Measurements from ENCODE around the gene PTF1A.

Gene PTF1A

DNA sequence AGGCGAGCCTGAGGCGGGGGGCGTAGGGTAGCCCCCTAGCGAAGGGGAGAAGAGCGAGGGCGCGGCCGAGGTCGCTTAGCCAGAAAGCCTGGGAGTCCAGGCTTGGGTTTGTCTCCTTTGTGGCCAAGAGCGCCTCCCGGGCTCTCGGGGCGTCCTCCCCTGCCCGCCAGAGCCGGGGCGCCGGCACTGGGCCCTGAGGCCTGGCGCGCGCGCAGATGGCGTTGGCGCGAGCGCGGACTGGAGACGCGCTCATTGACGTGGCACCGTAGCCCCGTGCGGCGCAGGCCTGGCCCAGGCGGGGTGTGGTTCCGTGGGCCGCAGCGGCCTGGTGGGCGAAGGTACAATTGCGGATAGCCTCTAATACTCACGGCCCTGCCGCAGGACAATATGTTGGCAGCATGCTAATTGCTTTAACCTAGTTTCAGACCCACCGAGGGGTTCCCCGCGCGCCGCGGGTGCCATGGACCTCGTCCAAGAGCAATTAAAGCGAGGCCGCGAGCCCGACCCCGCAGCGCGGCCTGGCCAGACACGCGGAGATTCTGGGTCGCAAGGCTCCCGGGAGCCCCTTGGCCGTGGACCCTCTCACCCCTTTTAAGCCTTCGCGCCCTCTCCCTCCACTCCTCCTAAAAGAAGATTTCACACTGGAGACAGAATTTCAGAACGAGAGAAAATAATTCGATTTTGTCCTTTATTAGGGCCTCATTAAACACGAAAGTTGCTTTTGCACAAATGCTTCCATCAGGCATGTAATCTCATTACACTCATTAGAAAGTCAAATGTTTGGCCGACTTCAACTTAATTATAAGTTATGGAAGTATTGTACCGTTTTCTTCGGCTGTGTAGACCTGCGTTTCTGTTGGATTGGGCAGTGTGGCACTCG is 3.1 kb downstream of the PTF1A start:
- CTCF ChIA-PET, result no interaction called here

DNA sequence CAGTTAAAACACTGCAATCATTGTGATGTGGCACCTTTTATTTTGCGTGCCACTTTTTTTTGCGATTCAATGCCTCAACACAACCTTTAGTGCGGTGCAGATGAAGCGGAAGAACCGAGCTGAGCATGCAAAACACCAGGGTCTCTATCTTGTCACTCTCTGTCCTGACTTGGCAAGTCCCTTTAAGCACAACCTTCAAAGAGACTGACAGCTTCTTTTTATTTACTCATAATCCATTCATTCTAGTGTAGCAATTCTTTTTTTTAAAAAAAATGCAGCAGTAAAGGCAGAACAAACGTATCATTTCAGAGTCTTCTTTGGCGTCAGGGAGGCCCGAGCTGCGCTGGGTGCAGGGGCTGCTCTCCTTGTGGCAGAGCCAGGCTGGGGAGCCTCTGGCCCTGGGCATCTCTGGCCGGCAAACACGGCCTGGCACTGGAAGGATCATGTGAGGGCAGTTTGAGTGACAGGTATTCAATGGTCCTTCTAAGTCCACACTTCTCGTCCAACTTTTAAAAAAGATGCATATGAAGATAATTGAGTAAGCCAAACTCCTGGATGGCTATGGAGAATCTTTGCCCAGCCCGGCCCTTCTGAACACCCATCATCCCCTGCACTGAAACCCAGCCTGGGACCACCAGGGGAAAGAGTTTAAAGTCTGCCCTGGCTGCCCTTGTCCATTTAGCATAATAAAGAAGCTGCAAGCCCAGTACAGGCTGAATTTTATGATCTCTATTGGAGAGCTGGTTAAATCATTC is 3.9 kb downstream of the PTF1A start:
- ChIA-PET CTCF (no interaction called here), POLR2A (no interaction called here)
- no peak overlapping the region for H3K27ac ChIP-seq (ENCODE audit: extremely low read depth, low read depth, low read length)
- no peak for TF ChIP-seq YY2 (tag by site-specific recombination; IDR thresholded peaks at IDR 0.05)
- TF ChIP-seq ZXDB (tag by site-specific recombination; IDR thresholded peaks at IDR 0.05), result no peak
- no peak for TF ChIP-seq ZNF626 (tag by site-specific recombination; IDR thresholded peaks at IDR 0.05)
- TF ChIP-seq, protein P1, sequence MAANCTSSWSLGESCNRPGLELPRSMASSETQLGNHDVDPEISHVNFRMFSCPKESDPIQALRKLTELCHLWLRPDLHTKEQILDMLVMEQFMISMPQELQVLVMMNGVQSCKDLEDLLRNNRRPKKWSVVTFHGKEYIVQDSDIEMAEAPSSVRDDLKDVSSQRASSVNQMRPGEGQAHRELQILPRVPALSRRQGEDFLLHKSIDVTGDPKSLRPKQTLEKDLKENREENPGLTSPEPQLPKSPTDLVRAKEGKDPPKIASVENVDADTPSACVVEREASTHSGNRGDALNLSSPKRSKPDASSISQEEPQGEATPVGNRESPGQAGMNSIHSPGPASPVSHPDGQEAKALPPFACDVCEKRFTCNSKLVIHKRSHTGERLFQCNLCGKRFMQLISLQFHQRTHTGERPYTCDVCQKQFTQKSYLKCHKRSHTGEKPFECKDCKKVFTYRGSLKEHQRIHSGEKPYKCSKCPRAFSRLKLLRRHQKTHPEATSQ (tag by site-specific recombination; IDR thresholded peaks at IDR 0.05), result no peak
- TF ChIP-seq ZNF133 (tag by site-specific recombination; IDR thresholded peaks at IDR 0.05), result no peak
- TF ChIP-seq ZNF2 (tag by site-specific recombination; IDR thresholded peaks at IDR 0.05), result no peak
- TF ChIP-seq ZNF768 (tag by site-specific recombination; IDR thresholded peaks at IDR 0.05), result no peak
- TF ChIP-seq ZNF169 (tag by site-specific recombination; IDR thresholded peaks at IDR 0.05), result no peak
- H3K4me1 ChIP-seq (ENCODE audit: control insufficient read depth, insufficient read depth, low read length), result no peaks in the 10 kb centered on the region; the same call in 1 of the 2 replicates
- no peaks in the 10 kb centered on the region for H3K36me3 ChIP-seq (ENCODE audit: control insufficient read depth in 2 of 2, insufficient read depth in 1 of 2, low read length in 2 of 2)
- H3K4me3 ChIP-seq (ENCODE audit: low read depth, low read length), result no peak overlapping the region
- no peaks in the 10 kb centered on the region for H3K9me3 ChIP-seq (ENCODE audit: control insufficient read depth, insufficient read depth, low read depth, low read length)

More for the DNA sequence above, 3.1 kb downstream of the PTF1A start:
- Histone ChIP-seq H3K36me3 (ENCODE audit: control insufficient read depth in 2 of 2, insufficient read depth in 1 of 2, low read length in 2 of 2) (no peaks in the 10 kb centered on the region), H3K27ac (ENCODE audit: extremely low read depth, low read depth, low read length) (no peak overlapping the region), H3K4me3 (ENCODE audit: low read depth, low read length) (no peak overlapping the region), H3K9me3 (ENCODE audit: control insufficient read depth, insufficient read depth, low read depth, low read length) (no peaks in the 10 kb centered on the region), H3K4me1 (ENCODE audit: control insufficient read depth, insufficient read depth, low read length) (no peaks in the 10 kb centered on the region; the same call in 1 of the 2 replicates)
- POLR2A ChIA-PET, result no interaction called here
- TF ChIP-seq ZNF664 (tag by site-specific recombination; IDR thresholded peaks at IDR 0.05) (no peak), TCF7L2 (IDR thresholded peaks at IDR 0.05; ENCODE audit: borderline replicate concordance, low read depth, low read length) (no peak), ZNF777 (tag by site-specific recombination; IDR thresholded peaks at IDR 0.05; ENCODE audit: borderline replicate concordance) (no peak)
- TF ChIP-seq, protein P2, sequence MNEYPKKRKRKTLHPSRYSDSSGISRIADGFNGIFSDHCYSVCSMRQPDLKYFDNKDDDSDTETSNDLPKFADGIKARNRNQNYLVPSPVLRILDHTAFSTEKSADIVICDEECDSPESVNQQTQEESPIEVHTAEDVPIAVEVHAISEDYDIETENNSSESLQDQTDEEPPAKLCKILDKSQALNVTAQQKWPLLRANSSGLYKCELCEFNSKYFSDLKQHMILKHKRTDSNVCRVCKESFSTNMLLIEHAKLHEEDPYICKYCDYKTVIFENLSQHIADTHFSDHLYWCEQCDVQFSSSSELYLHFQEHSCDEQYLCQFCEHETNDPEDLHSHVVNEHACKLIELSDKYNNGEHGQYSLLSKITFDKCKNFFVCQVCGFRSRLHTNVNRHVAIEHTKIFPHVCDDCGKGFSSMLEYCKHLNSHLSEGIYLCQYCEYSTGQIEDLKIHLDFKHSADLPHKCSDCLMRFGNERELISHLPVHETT (tag by site-specific recombination; IDR thresholded peaks at IDR 0.05), result no peak

DNA sequence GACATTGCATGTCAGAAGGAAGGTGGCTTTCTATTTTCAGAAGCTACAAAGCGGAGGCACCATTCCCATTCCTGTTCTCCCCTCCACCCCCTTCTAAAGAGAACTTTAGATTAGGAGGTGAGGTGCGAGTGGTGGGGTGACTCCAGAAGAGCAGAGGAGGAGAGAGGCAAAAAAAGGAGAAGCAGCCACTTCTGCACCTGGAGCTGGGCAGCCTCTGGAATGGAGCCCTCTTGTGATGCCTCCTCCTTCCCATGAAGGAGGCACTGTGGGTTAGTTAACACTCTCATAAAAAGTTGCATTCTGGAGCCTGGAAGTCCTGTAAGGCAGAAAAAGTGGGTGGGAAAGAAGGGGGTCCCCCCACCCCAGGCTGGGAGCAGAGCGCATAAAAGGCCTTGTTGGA is 4.8 kb downstream of the PTF1A start:
- no peak overlapping the region for H3K4me3 ChIP-seq (ENCODE audit: low read depth, low read length)
- ChIA-PET CTCF (no interaction called here), POLR2A (no interaction called here)
- no peak overlapping the region for H3K27ac ChIP-seq (ENCODE audit: extremely low read depth, low read depth, low read length)
- H3K36me3 ChIP-seq (ENCODE audit: control insufficient read depth in 2 of 2, insufficient read depth in 1 of 2, low read length in 2 of 2), result no peaks in the 10 kb centered on the region
- H3K9me3 ChIP-seq (ENCODE audit: control insufficient read depth, insufficient read depth, low read depth, low read length), result no peaks in the 10 kb centered on the region
- no peaks in the 10 kb centered on the region; the same call in 1 of the 2 replicates for H3K4me1 ChIP-seq (ENCODE audit: control insufficient read depth, insufficient read depth, low read length)
- no peak for TF ChIP-seq ZNF555 (tag by site-specific recombination; conservative IDR thresholded peaks at IDR 0.05)
- TF ChIP-seq ZNF140 (tag by site-specific recombination; IDR thresholded peaks at IDR 0.05), result no peak
- TF ChIP-seq ZNF658 (tag by site-specific recombination; IDR thresholded peaks at IDR 0.05), result no peak
- no peak for TF ChIP-seq ZXDB (tag by site-specific recombination; IDR thresholded peaks at IDR 0.05)
- TF ChIP-seq, protein P3, sequence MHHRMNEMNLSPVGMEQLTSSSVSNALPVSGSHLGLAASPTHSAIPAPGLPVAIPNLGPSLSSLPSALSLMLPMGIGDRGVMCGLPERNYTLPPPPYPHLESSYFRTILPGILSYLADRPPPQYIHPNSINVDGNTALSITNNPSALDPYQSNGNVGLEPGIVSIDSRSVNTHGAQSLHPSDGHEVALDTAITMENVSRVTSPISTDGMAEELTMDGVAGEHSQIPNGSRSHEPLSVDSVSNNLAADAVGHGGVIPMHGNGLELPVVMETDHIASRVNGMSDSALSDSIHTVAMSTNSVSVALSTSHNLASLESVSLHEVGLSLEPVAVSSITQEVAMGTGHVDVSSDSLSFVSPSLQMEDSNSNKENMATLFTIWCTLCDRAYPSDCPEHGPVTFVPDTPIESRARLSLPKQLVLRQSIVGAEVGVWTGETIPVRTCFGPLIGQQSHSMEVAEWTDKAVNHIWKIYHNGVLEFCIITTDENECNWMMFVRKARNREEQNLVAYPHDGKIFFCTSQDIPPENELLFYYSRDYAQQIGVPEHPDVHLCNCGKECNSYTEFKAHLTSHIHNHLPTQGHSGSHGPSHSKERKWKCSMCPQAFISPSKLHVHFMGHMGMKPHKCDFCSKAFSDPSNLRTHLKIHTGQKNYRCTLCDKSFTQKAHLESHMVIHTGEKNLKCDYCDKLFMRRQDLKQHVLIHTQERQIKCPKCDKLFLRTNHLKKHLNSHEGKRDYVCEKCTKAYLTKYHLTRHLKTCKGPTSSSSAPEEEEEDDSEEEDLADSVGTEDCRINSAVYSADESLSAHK (tag by site-specific recombination; IDR thresholded peaks at IDR 0.05), result no peak
- no peak for TF ChIP-seq ZNF350 (tag by site-specific recombination; IDR thresholded peaks at IDR 0.05)
- TF ChIP-seq ZFP37 (tag by site-specific recombination; IDR thresholded peaks at IDR 0.05), result no peak
- TF ChIP-seq, protein P4, sequence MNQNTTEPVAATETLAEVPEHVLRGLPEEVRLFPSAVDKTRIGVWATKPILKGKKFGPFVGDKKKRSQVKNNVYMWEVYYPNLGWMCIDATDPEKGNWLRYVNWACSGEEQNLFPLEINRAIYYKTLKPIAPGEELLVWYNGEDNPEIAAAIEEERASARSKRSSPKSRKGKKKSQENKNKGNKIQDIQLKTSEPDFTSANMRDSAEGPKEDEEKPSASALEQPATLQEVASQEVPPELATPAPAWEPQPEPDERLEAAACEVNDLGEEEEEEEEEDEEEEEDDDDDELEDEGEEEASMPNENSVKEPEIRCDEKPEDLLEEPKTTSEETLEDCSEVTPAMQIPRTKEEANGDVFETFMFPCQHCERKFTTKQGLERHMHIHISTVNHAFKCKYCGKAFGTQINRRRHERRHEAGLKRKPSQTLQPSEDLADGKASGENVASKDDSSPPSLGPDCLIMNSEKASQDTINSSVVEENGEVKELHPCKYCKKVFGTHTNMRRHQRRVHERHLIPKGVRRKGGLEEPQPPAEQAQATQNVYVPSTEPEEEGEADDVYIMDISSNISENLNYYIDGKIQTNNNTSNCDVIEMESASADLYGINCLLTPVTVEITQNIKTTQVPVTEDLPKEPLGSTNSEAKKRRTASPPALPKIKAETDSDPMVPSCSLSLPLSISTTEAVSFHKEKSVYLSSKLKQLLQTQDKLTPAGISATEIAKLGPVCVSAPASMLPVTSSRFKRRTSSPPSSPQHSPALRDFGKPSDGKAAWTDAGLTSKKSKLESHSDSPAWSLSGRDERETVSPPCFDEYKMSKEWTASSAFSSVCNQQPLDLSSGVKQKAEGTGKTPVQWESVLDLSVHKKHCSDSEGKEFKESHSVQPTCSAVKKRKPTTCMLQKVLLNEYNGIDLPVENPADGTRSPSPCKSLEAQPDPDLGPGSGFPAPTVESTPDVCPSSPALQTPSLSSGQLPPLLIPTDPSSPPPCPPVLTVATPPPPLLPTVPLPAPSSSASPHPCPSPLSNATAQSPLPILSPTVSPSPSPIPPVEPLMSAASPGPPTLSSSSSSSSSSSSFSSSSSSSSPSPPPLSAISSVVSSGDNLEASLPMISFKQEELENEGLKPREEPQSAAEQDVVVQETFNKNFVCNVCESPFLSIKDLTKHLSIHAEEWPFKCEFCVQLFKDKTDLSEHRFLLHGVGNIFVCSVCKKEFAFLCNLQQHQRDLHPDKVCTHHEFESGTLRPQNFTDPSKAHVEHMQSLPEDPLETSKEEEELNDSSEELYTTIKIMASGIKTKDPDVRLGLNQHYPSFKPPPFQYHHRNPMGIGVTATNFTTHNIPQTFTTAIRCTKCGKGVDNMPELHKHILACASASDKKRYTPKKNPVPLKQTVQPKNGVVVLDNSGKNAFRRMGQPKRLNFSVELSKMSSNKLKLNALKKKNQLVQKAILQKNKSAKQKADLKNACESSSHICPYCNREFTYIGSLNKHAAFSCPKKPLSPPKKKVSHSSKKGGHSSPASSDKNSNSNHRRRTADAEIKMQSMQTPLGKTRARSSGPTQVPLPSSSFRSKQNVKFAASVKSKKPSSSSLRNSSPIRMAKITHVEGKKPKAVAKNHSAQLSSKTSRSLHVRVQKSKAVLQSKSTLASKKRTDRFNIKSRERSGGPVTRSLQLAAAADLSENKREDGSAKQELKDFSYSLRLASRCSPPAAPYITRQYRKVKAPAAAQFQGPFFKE (tag by site-specific recombination; IDR thresholded peaks at IDR 0.05; ENCODE audit: borderline replicate concordance), result no peak

Data from HEK293 (cell line).